Naive thymus-derived CD4-positive, alpha-beta T cell (primary cell): ENCODE results near the gene FARP2. TPM values are rescaled to one million over a fixed set of nuclear protein-coding genes. Genes with fewer than 3 reads are reported as not detected.
"Not testable (repeated sequence)": the region's sequence is repeated elsewhere in the genome, so short reads cannot be mapped to it uniquely, and the experiment has no call there.

Experiments used
- ATAC-seq: fragments of 150-1000 bp; cut with Tn5 transposase; 2 replicates; pipeline ENCODE4 v1.10.0; 2021; ENCODE audit warnings: mild to moderate bottlenecking, moderate library complexity
- CTCF ChIA-PET: fragments of 350-600 bp; sonication (Branson Sonifier 250); formaldehyde crosslinking; loops from one replicate; lab custom pipeline; 2021; ENCODE audit warnings: antibody characterized with exemption; lab: Charles Lee
- POLR2A ChIA-PET: fragments of 350-600 bp; sonication (Branson Sonifier 250); formaldehyde crosslinking; loops from one replicate; lab custom pipeline; 2021; ENCODE audit warnings: antibody characterized with exemption, inconsistent platforms; lab: Charles Lee
- DNase-seq, 9 donors: peaks; one replicate each; pipeline versions ENCODE4 v3.0.0 to v3.0.0-alpha.2; 2020 to 2022; ENCODE audit warnings: mixed read lengths in 1 of 9
- H3K27ac ChIP-seq: one replicate; pipeline ENCODE4 v1.7.0; 2013; ENCODE audit warnings: mild to moderate bottlenecking, low read depth, low read length, moderate library complexity
- H3K27me3 ChIP-seq, 2 donors: one replicate each; pipeline ENCODE4 v1.7.0; 2013; ENCODE audit warnings: low read length in 2 of 2, mild to moderate bottlenecking in 2 of 2, moderate library complexity in 2 of 2; ENCODE audit not compliant: control insufficient read depth in 2 of 2, insufficient read depth in 2 of 2
- H3K36me3 ChIP-seq, 3 experiments: 1 replicate in 2 of 3; 2 replicates in 1 of 3; pipeline ENCODE4 v1.7.0; 2013; ENCODE audit warnings: low read length in 3 of 3, mild to moderate bottlenecking in 3 of 3, moderate library complexity in 1 of 3; ENCODE audit not compliant: insufficient read depth in 3 of 3, control insufficient read depth in 2 of 3
- H3K4me1 ChIP-seq, 2 donors: one replicate each; pipeline ENCODE4 v1.7.0; 2013; ENCODE audit warnings: low read length in 2 of 2, mild to moderate bottlenecking in 2 of 2, moderate library complexity in 1 of 2; ENCODE audit not compliant: control insufficient read depth in 2 of 2, insufficient read depth in 2 of 2
- H3K4me3 ChIP-seq: 2 replicates; pipeline ENCODE4 v1.7.0; 2013; ENCODE audit warnings: mild to moderate bottlenecking, low read length
- H3K9me3 ChIP-seq, 3 experiments: 1 replicate in 2 of 3; 2 replicates in 1 of 3; pipeline ENCODE4 v1.7.0; 2013; ENCODE audit warnings: low read length in 3 of 3; ENCODE audit not compliant: control insufficient read depth in 2 of 3
- H3K27ac Mint-ChIP-seq, 9 donors: one replicate each; pipeline ENCODE4 v1.8.0; 2020 to 2022; ENCODE audit warnings: mixed read lengths in 9 of 9, mild to moderate bottlenecking in 8 of 9, moderate library complexity in 5 of 9, inconsistent platforms in 2 of 9
- H3K27me3 Mint-ChIP-seq, 5 donors: one replicate each; pipeline ENCODE4 v1.8.0; 2021 to 2022; ENCODE audit warnings: mixed read lengths in 5 of 5, mild to moderate bottlenecking in 1 of 5
- H3K36me3 Mint-ChIP-seq, 5 donors: one replicate each; pipeline ENCODE4 v1.8.0; 2020 to 2022; ENCODE audit warnings: mixed read lengths in 5 of 5, mild to moderate bottlenecking in 3 of 5, inconsistent platforms in 1 of 5
- H3K4me1 Mint-ChIP-seq, 7 donors: one replicate each; pipeline ENCODE4 v1.8.0; 2020 to 2022; ENCODE audit warnings: mixed read lengths in 7 of 7, mild to moderate bottlenecking in 3 of 7, inconsistent platforms in 1 of 7
- H3K4me3 Mint-ChIP-seq, 10 donors: one replicate each; pipeline ENCODE4 v1.8.0; 2020 to 2022; ENCODE audit warnings: mild to moderate bottlenecking in 10 of 10, mixed read lengths in 10 of 10, moderate library complexity in 6 of 10, inconsistent platforms in 2 of 10
- H3K9me3 Mint-ChIP-seq, 11 donors: one replicate each; pipeline ENCODE4 v1.8.0; 2020 to 2022; ENCODE audit warnings: mixed read lengths in 11 of 11, mild to moderate bottlenecking in 4 of 11, inconsistent platforms in 1 of 11, moderate library complexity in 1 of 11
- intact Hi-C, 2 donors: fragments of 100-400 bp; cut with micrococcal nuclease; formaldehyde crosslinking; loops; one replicate each; pipeline ENCODE4 v1.15.1; 2023
- polyA plus RNA-seq, 2 donors: library from polyadenylated mRNA; unstranded; fragments of 300-500 nt; fragmentation: Illumina TruSeq; gene quantifications; one replicate each; pipeline ENCODE4 v1.2.3, GENCODE V29; 2021
- total RNA-seq, 6 experiments: library from RNA in 5 of 6; stranded (reverse) in 5 of 6; gene quantifications; 1 replicate in 5 of 6; 2 replicates in 1 of 6; pipeline ENCODE4 v1.2.3 and lab custom pipeline; 2021 to 2026

The FARP2 gene
- total and polyA plus RNA-seq, 7 experiments from 2014 or later, result 6.2 to 31.0 (median 19.5) TPM

DNA sequence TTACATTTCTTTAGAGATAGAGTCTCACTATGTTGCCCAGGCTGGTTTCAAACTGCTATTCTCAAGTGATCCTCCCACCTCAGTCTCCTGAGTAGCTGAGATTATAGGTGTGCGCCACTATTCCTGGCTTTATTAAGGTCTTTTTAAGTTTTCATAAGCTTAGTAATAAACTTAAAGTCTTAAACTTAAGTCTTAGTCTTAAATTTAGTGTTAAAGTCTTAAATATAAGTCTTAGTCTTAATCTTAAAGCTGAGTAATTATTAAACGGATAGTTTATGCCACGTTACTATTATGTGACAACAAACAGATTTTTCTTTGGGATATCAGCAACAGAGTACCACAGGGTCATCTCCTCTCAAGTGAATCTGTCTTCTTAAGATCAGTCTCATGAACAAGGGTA is 12.6 kb downstream of the FARP2 start:
- Histone ChIP-seq H3K27me3 (no peaks in the 10 kb centered on the region), H3K4me1 (no peaks in the 10 kb centered on the region), H3K9me3 (no peaks in the 10 kb centered on the region), H3K27ac (no peak overlapping the region), H3K36me3 (no peaks in the 10 kb centered on the region), H3K4me3 (no peak overlapping the region)
- POLR2A ChIA-PET, result interaction anchor here (0.6 to 0.7 kb wide), 2 partner anchors 23 to 333 kb away, joined by 3 read pairs; partner anchors contain the start of gene ING5
- DNase-seq, result no peak
- Mint-ChIP-seq H3K4me1 (peaks cover 0 to 9% (median under 1%) of the 10 kb centered on the region in 7 donors), H3K4me3 (no peak overlapping the region), H3K9me3 (no peaks in the 10 kb centered on the region), H3K27ac (no peak overlapping the region), H3K27me3 (no peaks in the 10 kb centered on the region), H3K36me3 (peaks cover 0 to 18% (median 4%) of the 10 kb centered on the region in 5 donors)
- intact Hi-C loops, result no loop called here
- CTCF ChIA-PET, result interaction anchor here (0.6 kb wide), 1 partner anchor 724 kb away, joined by 5 read pairs; no protein-coding TSS in a partner anchor
- ATAC-seq, result no peak

DNA sequence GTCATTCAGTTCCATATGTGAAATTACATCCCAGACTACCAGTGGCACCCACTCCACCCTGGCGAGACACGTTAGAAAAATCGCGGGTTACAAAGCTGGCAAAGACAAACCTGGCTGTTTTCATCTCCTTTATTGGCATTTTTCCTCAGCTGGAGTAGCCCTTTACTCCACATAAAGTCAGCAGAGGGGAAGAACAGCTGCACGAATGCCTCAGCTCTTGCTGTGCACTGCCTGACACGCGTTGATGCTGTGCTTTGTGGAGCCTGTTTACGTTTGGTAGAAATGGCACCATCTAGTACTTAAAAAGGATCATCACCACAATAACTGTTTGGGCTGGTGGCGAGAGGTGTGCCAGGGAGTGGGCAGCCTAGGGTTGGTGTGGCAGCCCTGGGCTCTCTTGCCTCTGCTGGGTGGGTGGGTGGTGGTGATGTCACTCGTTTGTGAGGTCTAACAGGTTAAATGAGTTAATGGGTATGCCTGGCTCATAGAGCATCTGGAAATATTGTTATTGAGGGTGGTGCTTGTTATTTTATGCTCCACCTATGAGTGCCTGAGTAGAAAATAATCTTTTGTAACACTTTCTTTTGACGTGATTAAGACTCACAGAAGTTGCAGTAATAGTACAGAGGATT is 16.4 kb downstream of the FARP2 start:
- H3K4me3 Mint-ChIP-seq, result no peak overlapping the region
- DNase-seq (no peak), ATAC-seq (no peak)
- intact Hi-C loops, result no loop called here
- no peaks in the 10 kb centered on the region for H3K36me3 ChIP-seq
- H3K9me3 Mint-ChIP-seq, result no peaks in the 10 kb centered on the region
- peaks cover 0 to 5% (median 1%) of the 10 kb centered on the region in 7 donors for H3K4me1 Mint-ChIP-seq
- H3K27me3 ChIP-seq, result no peaks in the 10 kb centered on the region
- H3K27me3 Mint-ChIP-seq, result no peaks in the 10 kb centered on the region
- H3K27ac ChIP-seq, result no peak overlapping the region
- no peaks in the 10 kb centered on the region for H3K4me1 ChIP-seq
- no peak overlapping the region for H3K4me3 ChIP-seq
- H3K27ac Mint-ChIP-seq, result no peak overlapping the region
- CTCF ChIA-PET, result no interaction called here
- POLR2A ChIA-PET, result no interaction called here
- no peaks in the 10 kb centered on the region for H3K9me3 ChIP-seq
- peaks cover 0 to 41% (median 12%) of the 10 kb centered on the region in 5 donors for H3K36me3 Mint-ChIP-seq

DNA sequence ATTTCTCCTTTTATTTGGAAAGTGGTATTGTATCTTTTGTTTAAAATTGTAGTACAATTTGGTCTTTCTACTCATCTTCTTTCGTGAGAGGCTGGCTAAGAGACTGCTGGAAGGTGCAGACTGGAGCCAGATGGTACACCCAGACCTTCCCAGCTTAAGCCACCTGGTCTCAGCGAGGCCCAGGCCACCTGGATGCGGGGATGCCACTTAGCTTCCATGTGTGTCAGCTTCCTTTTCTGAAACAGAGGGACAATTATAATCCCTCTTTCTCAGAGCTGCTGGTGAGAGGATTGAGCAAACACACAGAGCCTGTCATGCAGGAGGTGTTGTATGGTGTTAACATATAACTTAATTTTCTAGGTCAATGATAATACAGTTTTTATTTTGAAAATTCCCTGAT is 17.4 kb downstream of the FARP2 start:
- no peak overlapping the region for H3K4me3 Mint-ChIP-seq
- no peak overlapping the region for H3K4me3 ChIP-seq
- no peak overlapping the region for H3K27ac Mint-ChIP-seq
- H3K27me3 Mint-ChIP-seq, result no peaks in the 10 kb centered on the region
- no peaks in the 10 kb centered on the region for H3K4me1 ChIP-seq
- ChIA-PET CTCF (no interaction called here), POLR2A (no interaction called here)
- no peak for ATAC-seq
- intact Hi-C loops, result no loop called here
- peaks cover 0 to 41% (median 12%) of the 10 kb centered on the region in 5 donors for H3K36me3 Mint-ChIP-seq
- DNase-seq, result no peak
- no peaks in the 10 kb centered on the region for H3K36me3 ChIP-seq
- H3K27me3 ChIP-seq, result no peaks in the 10 kb centered on the region
- H3K27ac ChIP-seq, result no peak overlapping the region
- H3K9me3 ChIP-seq, result no peaks in the 10 kb centered on the region
- no peaks in the 10 kb centered on the region for H3K9me3 Mint-ChIP-seq
- H3K4me1 Mint-ChIP-seq, result peaks cover 0 to 5% (median 0%) of the 10 kb centered on the region in 7 donors

DNA sequence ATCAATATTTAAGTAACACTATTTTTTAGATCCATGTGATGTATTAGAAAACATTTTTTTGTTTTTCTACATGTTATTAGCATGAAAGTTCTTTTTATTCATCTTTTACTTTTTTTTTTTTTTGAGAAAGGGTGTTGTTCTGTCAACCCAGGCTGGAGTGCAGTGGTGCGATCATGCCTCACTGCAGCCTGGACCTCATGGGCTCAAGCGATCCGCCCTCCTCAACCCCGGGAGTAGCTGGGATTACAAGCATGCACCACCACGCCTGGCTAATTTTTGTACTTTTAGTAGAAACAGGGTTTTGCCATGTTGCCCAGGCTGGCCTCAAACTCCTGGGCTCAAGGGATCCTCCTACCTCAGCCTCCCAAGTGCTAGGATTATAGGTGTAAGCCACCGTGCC is 17.8 kb downstream of the FARP2 start:
- H3K36me3 Mint-ChIP-seq, result peaks cover 0 to 41% (median 12%) of the 10 kb centered on the region in 5 donors
- H3K27ac ChIP-seq, H3K27me3 Mint-ChIP-seq, POLR2A ChIA-PET, H3K4me1 Mint-ChIP-seq, H3K4me1 ChIP-seq, H3K4me3 Mint-ChIP-seq, DNase-seq, H3K9me3 ChIP-seq, intact Hi-C loops, H3K36me3 ChIP-seq, H3K27ac Mint-ChIP-seq, H3K27me3 ChIP-seq, H3K4me3 ChIP-seq, H3K9me3 Mint-ChIP-seq, ATAC-seq: not testable (repeated sequence)
- CTCF ChIA-PET, result interaction anchor here (0.5 kb wide), 1 partner anchor 147 kb away, joined by 3 read pairs; no protein-coding TSS in a partner anchor

DNA sequence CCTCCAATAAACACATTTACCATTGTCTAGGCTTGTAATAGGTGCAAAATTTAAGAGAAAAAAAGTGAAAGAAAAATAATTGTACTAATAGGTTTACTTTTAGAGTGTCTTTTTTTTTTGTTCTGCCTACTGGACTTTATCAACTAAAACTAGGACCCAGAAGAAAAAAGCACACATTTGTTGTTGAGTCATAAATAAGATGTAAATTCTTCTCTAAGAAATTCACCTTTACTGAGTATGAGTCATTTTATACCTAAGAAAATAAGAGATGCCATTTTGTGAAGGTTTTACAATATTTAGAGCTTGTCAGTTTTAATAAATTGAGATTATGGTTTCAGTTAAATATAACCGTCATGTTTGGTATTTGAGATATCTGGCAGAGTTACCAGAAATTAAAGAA is 19.2 kb downstream of the FARP2 start:
- H3K4me3 ChIP-seq, result no peak overlapping the region
- intact Hi-C loops, result no loop called here
- no peaks in the 10 kb centered on the region for H3K27me3 ChIP-seq
- no peak overlapping the region for H3K27ac Mint-ChIP-seq
- H3K36me3 Mint-ChIP-seq, result peaks cover 0 to 55% (median 12%) of the 10 kb centered on the region in 5 donors
- H3K27ac ChIP-seq, result no peak overlapping the region
- POLR2A ChIA-PET, result no interaction called here
- ATAC-seq (no peak), DNase-seq (no peak)
- H3K9me3 Mint-ChIP-seq, result no peaks in the 10 kb centered on the region
- CTCF ChIA-PET, result no interaction called here
- H3K4me3 Mint-ChIP-seq, result no peak overlapping the region
- no peaks in the 10 kb centered on the region for H3K36me3 ChIP-seq
- no peaks in the 10 kb centered on the region for H3K9me3 ChIP-seq
- peaks cover 0 to 5% (median 0%) of the 10 kb centered on the region in 7 donors for H3K4me1 Mint-ChIP-seq
- H3K4me1 ChIP-seq, result no peaks in the 10 kb centered on the region
- H3K27me3 Mint-ChIP-seq, result no peaks in the 10 kb centered on the region

DNA sequence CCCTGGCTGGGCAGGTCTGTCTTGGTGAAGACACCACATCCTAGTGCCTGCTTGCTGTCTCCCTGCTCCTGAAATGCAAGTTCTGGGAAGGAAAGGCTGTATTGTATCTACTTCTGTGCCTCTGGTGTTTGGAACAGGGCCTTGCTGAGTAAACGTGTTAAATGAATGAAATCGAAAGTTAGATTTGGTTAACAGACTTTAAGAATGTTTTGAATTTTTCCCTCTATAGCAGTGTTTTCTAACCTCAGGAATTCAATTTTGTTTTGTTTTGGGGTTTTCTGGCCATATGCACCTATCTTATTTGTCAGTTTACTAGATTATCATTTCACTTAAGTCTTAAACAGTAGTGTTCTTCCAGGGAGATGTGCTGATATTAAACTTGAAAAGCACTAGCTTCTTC is 20.7 kb downstream of the FARP2 start:
- Mint-ChIP-seq H3K4me1 (peaks cover 0 to 3% (median 0%) of the 10 kb centered on the region in 7 donors), H3K27ac (peak overlapping the region in 1 of 9 donors; percentile 59), H3K36me3 (peaks cover 0 to 57% (median 12%) of the 10 kb centered on the region in 5 donors), H3K4me3 (no peak overlapping the region), H3K9me3 (no peaks in the 10 kb centered on the region), H3K27me3 (no peaks in the 10 kb centered on the region)
- H3K27ac ChIP-seq, result no peak overlapping the region
- intact Hi-C loops, result no loop called here
- H3K4me3 ChIP-seq, result no peak overlapping the region
- no peaks in the 10 kb centered on the region for H3K9me3 ChIP-seq
- ChIA-PET CTCF (no interaction called here), POLR2A (no interaction called here)
- DNase-seq, result no peak
- no peak for ATAC-seq
- no peaks in the 10 kb centered on the region for H3K27me3 ChIP-seq
- no peaks in the 10 kb centered on the region for H3K4me1 ChIP-seq
- H3K36me3 ChIP-seq, result no peaks in the 10 kb centered on the region

DNA sequence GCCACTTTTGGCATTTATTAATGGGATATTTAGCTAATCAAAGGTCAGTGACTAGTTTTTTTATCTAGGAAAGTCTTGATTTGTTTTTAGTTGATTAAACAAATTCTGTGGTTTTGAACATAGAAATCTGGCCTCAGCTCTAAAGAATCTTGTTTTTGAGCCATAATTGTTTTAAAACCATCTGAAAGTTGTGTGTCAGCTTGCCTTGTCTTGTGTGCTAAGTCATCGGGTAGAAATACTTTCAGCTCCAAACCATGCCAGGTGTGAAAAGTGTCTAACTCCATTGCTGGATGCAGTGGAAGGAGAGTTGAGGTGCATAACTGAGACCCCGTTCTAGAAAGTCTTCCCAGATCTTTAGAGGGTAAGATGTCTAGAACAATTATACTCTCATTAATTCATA is 22.7 kb downstream of the FARP2 start:
- H3K4me3 ChIP-seq, result no peak overlapping the region
- intact Hi-C loops, result no loop called here
- Mint-ChIP-seq H3K36me3 (peaks cover 0 to 63% (median 12%) of the 10 kb centered on the region in 5 donors), H3K27me3 (no peaks in the 10 kb centered on the region), H3K4me3 (no peak overlapping the region), H3K9me3 (no peaks in the 10 kb centered on the region), H3K27ac (no peak overlapping the region), H3K4me1 (peaks cover 0 to 8% (median 0%) of the 10 kb centered on the region in 7 donors)
- H3K9me3 ChIP-seq, result no peaks in the 10 kb centered on the region
- no peak overlapping the region for H3K27ac ChIP-seq
- POLR2A ChIA-PET, result no interaction called here
- H3K4me1 ChIP-seq, result no peaks in the 10 kb centered on the region
- CTCF ChIA-PET, result no interaction called here
- no peaks in the 10 kb centered on the region for H3K27me3 ChIP-seq
- DNase-seq, result no peak
- no peak for ATAC-seq
- H3K36me3 ChIP-seq, result peaks cover 0 to 5% (median 0%) of the 10 kb centered on the region in 3 experiments
